Muscle of leg (tissue), 11 donors: ENCODE measurements around the gene KRT6B. TPM values are rescaled to one million over a fixed set of nuclear protein-coding genes. Genes with fewer than 3 reads are reported as not detected.
"Not testable (repeated sequence)": the region's sequence is repeated elsewhere in the genome, so short reads cannot be mapped to it uniquely, and the experiment has no call there.

Experiments used
- DNase-seq: peaks from one replicate; pipeline ENCODE4 v3.0.0; 2013
- H3K27ac ChIP-seq: one replicate; pipeline ENCODE4 v1.5.1; 2013; ENCODE audit warnings: mild to moderate bottlenecking, low read length, control low read depth
- H3K27me3 ChIP-seq: one replicate; pipeline ENCODE4 v1.6.1; 2013; ENCODE audit warnings: low read length; ENCODE audit not compliant: control insufficient read depth, insufficient read depth
- H3K36me3 ChIP-seq: one replicate; pipeline ENCODE4 v1.6.1; 2013; ENCODE audit warnings: low read length; ENCODE audit not compliant: control insufficient read depth, insufficient read depth
- H3K4me1 ChIP-seq: one replicate; pipeline ENCODE4 v1.6.1; 2013; ENCODE audit warnings: low read length; ENCODE audit not compliant: control insufficient read depth, insufficient read depth
- H3K4me3 ChIP-seq: one replicate; pipeline ENCODE4 v1.5.1; 2013; ENCODE audit warnings: low read length, control low read depth
- H3K9me3 ChIP-seq: replicated peaks from 2 replicates; pipeline ENCODE4 v1.6.1; 2013; ENCODE audit warnings: low read depth, low read length; ENCODE audit not compliant: control insufficient read depth
- WGBS: methylation state at CpG from one replicate; pipeline ENCODE4 v1.1.5; 2013; ENCODE audit warnings: missing lambda C conversion rate; ENCODE audit not compliant: insufficient coverage; 5-methylcytosine and 5-hydroxymethylcytosine counted together
- polyA plus RNA-seq, 8 donors: library from polyadenylated mRNA; unstranded; fragments of 120-200 nt; gene quantifications; one replicate each; pipeline versions ENCODE4 v1.2.1 to v1.2.3, GENCODE V29; 2013; ENCODE audit warnings: inconsistent platforms in 1 of 8, low replicate concordance in 1 of 8; ENCODE audit not compliant: insufficient read length in 8 of 8, insufficient read depth in 1 of 8
- total RNA-seq: library from RNA; stranded (reverse); fragments of 120-200 nt; gene quantifications from one replicate; pipeline ENCODE4 v1.2.4, GENCODE V29; 2013

The KRT6B gene
- total and polyA plus RNA-seq, 9 donors = 0.44 TPM; not detected in 8

- H3K27ac ChIP-seq = no peak overlapping the region
- no peaks in the 10 kb centered on the region for H3K9me3 ChIP-seq
- H3K27me3 ChIP-seq = peaks cover 2% of the 10 kb centered on the region
- H3K4me1 ChIP-seq = no peaks in the 10 kb centered on the region
- no peaks in the 10 kb centered on the region for H3K36me3 ChIP-seq
- no peak overlapping the region for H3K4me3 ChIP-seq
- WGBS = no CpG with 5 or more reads among the region's 2 CpGs
- no peak for DNase-seq
These were observed 22.3 kb upstream of the KRT6B start for GRCh38 chr12:52474212-52474611.

DNA sequence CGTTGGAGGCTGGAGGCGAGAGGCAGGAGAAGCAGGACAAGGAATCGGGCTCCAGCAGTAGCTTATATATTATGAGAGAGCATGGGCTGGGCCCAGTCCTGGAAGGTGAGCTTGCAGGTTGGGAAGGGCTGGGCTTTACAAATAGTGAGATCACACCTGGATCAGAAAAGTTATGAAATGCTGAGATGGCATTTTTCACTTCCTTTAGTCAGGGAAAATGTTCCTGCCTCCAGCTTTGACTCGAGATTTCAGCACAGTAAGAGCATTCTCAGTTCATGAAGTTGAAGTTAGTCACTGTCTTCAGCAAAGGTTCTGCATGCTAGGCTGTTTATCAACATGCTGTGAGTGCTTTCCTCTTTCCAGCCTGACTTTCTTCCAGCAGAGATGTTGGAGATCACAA is 21.8 kb upstream of the KRT6B start, which contains the start of gene KRT6C:
Gene KRT6C, minus strand, starts transcription at position 38 of the 400 bp plus-strand sequence. CDS start 68 bp downstream, outside the sequence.
- no peak for DNase-seq
- Histone ChIP-seq H3K36me3 (no peaks in the 10 kb centered on the region), H3K9me3 (no peaks in the 10 kb centered on the region), H3K27me3 (peaks cover 2% of the 10 kb centered on the region), H3K4me3 (no peak within 1 kb of the TSS), H3K4me1 (no peaks in the 10 kb centered on the region), H3K27ac (no peak within 1 kb of the TSS)
- 86% methylated on average over 4 of the region's 4 CpGs for WGBS

DNA sequence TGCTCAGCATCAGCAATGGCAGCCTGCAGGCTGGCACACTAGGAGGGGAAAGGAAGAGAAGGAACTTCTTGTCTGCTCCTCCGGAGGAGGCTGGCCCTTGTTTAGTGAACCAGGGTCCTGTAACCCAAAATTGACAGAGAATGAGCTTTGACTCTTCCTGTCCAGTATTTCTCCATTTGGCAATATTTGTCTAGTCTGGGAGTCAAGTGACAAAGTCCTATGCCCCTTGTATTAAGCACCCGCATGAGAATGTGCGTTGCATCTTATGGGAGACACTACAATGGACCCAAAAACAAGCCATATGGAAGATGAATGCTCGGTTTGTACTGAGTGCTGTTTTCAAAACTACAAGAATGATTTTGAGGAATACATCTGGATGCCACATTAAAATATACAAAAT is 17.9 kb upstream of the KRT6B start:
- DNase-seq = no peak
- H3K4me1 ChIP-seq = no peaks in the 10 kb centered on the region
- 100% methylated on average over 1 of the region's 4 CpGs for WGBS
- no peaks in the 10 kb centered on the region for H3K27me3 ChIP-seq
- H3K36me3 ChIP-seq = no peaks in the 10 kb centered on the region
- no peak overlapping the region for H3K4me3 ChIP-seq
- no peak overlapping the region for H3K27ac ChIP-seq
- H3K9me3 ChIP-seq = no peaks in the 10 kb centered on the region

DNA sequence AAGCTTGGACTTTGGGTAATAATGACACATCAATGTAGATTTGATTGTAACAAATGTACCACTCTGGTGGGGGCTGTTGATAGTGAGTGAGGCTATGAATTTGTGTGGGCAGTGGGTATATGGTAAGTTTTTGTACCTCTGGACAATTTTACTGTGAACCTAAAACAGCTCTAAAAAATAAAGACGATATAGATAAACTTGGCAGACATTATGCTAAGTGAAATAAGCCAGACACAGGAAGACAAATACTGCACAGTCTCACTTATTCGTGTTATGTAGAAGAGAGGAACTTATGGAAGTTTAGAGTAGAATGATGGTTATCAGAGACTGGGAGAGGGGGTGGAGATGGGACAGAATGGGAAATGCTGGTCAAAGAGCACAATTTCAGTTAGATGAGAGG is 13.0 kb upstream of the KRT6B start:
- H3K36me3 ChIP-seq = no peaks in the 10 kb centered on the region
- no peak for DNase-seq
- no peak overlapping the region for H3K4me3 ChIP-seq
- no peaks in the 10 kb centered on the region for H3K4me1 ChIP-seq
- H3K27me3 ChIP-seq = peaks cover 2% of the 10 kb centered on the region
- H3K9me3 ChIP-seq = no peaks in the 10 kb centered on the region
- no peak overlapping the region for H3K27ac ChIP-seq
- WGBS = no CpG with 5 or more reads among the region's 2 CpGs

DNA sequence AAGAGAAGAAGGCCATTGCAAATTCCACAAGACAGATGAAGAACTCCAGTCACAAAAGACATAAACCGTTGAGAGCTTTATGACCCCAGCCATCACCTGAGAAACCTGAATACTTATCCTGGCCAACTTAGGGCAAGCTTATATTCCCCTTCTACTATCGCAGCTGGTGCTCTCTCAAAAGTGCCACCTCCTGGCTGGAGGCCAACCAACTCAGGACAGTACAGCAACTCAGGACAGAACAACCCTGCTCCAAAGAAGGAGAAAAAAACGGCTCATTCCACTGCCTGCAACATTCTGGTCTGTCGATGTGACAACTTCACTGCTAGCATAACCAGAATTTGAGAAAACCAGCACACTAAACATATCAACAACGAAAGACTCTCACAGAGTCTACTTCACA is 9.7 kb upstream of the KRT6B start:
- Histone ChIP-seq H3K27ac (no peak overlapping the region), H3K4me1 (no peaks in the 10 kb centered on the region), H3K36me3 (no peaks in the 10 kb centered on the region), H3K9me3 (no peaks in the 10 kb centered on the region), H3K4me3 (no peak overlapping the region), H3K27me3 (peaks cover 2% of the 10 kb centered on the region)
- DNase-seq = no peak
- 58% methylated on average over 3 of the region's 5 CpGs for WGBS

DNA sequence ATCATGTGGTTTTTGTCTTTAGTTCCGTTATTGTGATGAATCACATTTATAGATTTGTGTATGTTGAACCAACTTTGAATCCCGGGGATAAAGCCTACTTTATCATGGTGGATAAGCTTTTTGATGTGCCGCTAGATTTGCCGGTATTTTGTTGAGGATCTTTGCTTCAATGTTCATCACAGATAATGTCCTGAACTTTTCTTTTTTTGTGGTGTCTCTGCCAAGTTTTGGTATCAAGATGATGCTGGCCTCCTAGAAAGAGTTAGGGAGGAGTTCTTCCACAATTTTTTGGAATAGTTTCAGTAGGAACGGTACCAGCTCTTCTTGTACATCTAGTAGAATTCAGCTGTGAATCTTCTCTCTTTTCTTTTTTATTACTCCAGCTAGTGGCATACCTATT is 6.9 kb upstream of the KRT6B start:
- H3K27ac ChIP-seq = no peak overlapping the region
- WGBS = 83% methylated on average over 1 of the region's 5 CpGs
- no peaks in the 10 kb centered on the region for H3K36me3 ChIP-seq
- H3K27me3 ChIP-seq = peaks cover 2% of the 10 kb centered on the region
- H3K9me3 ChIP-seq = no peaks in the 10 kb centered on the region
- H3K4me3 ChIP-seq = no peak overlapping the region
- DNase-seq = no peak
- H3K4me1 ChIP-seq = no peaks in the 10 kb centered on the region

DNA sequence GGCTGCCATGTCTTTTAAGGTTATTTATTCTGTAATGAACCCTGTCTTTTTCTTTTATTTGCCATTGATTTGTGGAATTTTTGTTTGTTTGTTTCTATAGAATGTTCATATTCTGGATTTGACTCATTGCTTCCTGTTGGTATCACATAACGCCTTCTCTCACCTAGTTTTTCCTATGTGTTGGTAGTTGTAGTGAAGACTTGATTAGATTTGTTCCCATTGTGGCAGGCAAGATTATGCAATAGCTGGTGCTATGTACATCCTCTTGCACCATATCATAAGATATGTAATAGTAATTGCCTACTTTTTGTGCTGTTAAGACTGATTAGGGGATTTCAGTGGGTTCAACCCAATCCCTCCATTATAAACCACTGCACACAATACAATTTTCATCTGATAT is 3.9 kb upstream of the KRT6B start:
- Histone ChIP-seq H3K27ac (no peak overlapping the region), H3K9me3 (no peaks in the 10 kb centered on the region), H3K36me3 (no peaks in the 10 kb centered on the region), H3K27me3 (no peaks in the 10 kb centered on the region), H3K4me3 (no peak overlapping the region), H3K4me1 (no peaks in the 10 kb centered on the region)
- no CpG with 5 or more reads among the region's 1 CpG for WGBS
- DNase-seq = no peak

DNA sequence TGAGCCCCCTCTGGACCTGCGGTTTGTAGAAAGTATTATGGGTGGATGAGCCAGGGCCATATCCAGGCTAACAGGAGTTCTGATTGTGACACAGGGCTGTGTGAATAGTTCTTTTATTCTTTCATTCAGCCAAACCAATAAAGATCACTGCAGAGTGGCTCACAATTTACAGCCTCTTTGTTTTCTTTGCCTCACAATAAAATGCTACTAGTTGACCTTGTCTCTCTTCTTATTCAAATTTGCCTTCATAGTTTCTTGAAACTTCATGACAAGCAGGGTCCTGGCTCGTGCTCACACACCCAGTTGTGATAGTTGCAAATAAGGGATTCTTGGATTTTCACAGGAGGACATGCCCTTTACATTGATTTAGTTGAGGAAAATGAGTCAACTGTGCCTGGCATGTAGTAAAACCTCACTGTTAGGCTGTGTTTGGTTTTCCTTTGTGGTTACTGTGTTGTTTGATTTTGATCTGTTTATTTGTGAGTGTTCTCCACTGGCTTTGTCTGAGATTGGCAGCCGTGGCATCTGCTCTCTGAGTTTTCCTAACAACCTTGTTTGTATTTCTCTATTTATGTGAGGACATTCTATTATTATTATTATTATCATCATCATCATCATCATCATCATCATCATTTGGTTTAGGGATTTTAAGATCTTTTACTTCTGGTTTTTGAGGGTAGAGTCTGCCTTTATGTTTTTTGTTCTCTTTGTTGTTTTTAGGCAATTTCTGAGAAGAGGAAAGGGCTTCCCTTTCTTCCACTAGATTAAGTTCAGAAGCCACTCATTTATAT is 2.7 kb upstream of the KRT6B start:
- H3K4me3 ChIP-seq = no peak overlapping the region
- no peaks in the 10 kb centered on the region for H3K27me3 ChIP-seq
- 29% methylated on average over 1 of the region's 3 CpGs for WGBS
- no peaks in the 10 kb centered on the region for H3K4me1 ChIP-seq
- no peak for DNase-seq
- no peaks in the 10 kb centered on the region for H3K9me3 ChIP-seq
- H3K36me3 ChIP-seq = no peaks in the 10 kb centered on the region
- no peak overlapping the region for H3K27ac ChIP-seq

DNA sequence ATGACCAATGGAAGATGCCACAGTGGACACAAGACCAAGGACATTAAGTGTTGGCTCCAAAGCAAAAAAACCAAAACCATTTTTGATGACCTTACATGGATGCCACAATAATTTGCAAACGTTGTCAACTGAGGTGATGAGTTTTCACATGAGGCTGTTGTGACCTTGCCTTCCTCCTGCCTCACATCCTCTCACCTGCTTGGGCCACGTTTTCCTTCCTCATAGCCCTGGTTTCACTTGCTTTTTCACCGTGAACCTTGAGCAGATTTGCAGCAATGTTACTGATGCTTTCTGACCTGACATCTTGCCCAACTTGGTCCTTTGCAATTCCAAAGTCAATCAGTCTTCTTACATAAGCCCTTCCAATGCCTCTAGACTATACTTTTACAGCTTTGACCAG is 3.7 kb downstream of the KRT6B start:
- Histone ChIP-seq H3K36me3 (no peaks in the 10 kb centered on the region), H3K27ac (no peak overlapping the region), H3K27me3 (peaks cover 3% of the 10 kb centered on the region), H3K4me3 (no peak overlapping the region), H3K4me1 (no peaks in the 10 kb centered on the region), H3K9me3 (no peaks in the 10 kb centered on the region)
- DNase-seq = no peak
- 43% methylated on average over 3 of the region's 3 CpGs for WGBS

DNA sequence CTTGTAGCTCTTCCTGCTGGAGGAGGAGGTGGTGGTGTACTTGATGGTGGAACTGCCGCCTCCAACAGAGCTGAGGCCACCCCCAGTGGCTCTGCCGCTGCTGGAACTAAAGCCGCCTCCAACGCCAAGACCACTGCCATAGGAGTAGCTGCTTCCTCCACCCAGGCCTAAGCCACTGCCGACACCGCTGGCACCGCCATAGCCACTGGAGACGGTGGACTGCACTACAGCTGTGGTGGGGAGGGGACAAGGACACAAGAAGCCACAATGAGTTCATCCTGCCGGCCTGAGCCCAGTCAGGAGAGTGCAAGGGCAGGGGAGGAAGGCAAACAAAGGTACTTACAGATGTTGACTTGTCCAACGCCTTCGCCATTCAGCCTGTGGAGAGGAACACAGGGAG is 4.8 kb downstream of the KRT6B start:
- not testable (repeated sequence) for H3K4me3 ChIP-seq, H3K27ac ChIP-seq, H3K27me3 ChIP-seq, DNase-seq, H3K9me3 ChIP-seq, H3K36me3 ChIP-seq, H3K4me1 ChIP-seq
- 71% methylated on average over 5 of the region's 11 CpGs for WGBS
